Measurements from ENCODE around the gene RNLS.

GRCh38 chr10:88346144-88346977 lies 236.8 kb downstream of the RNLS start:
- TF ChIP-seq, protein P1, sequence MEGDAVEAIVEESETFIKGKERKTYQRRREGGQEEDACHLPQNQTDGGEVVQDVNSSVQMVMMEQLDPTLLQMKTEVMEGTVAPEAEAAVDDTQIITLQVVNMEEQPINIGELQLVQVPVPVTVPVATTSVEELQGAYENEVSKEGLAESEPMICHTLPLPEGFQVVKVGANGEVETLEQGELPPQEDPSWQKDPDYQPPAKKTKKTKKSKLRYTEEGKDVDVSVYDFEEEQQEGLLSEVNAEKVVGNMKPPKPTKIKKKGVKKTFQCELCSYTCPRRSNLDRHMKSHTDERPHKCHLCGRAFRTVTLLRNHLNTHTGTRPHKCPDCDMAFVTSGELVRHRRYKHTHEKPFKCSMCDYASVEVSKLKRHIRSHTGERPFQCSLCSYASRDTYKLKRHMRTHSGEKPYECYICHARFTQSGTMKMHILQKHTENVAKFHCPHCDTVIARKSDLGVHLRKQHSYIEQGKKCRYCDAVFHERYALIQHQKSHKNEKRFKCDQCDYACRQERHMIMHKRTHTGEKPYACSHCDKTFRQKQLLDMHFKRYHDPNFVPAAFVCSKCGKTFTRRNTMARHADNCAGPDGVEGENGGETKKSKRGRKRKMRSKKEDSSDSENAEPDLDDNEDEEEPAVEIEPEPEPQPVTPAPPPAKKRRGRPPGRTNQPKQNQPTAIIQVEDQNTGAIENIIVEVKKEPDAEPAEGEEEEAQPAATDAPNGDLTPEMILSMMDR (IDR thresholded peaks at IDR 0.05), result no peak
- TF ChIP-seq POLR2A (IDR thresholded peaks at IDR 0.05), result no peak

All from testis (tissue), 2 donors.